H9 (cell line): Measurements from ENCODE around the gene CLCN6. TPM values are rescaled to one million over a fixed set of nuclear protein-coding genes. Genes with fewer than 3 reads are reported as not detected.
A peak's percentile ranks its signal among the peaks of the same experiment; 100 is the strongest.

ENCODE experiments used
- DNase-seq: peaks from one replicate; pipeline ENCODE4 v3.0.0-alpha.2; 2017
- H2AFZ ChIP-seq: one replicate; pipeline ENCODE4 v1.6.1; 2013; ENCODE audit warnings: mild to moderate bottlenecking, low read length, control low read depth, moderate library complexity
- H2AK5ac ChIP-seq: 2 replicates; pipeline ENCODE4 v1.6.1; 2013; ENCODE audit warnings: low read length, control low read depth, mixed read lengths; ENCODE audit not compliant: insufficient read length
- H2BK120ac ChIP-seq: one replicate; pipeline ENCODE4 v1.6.1; 2013; ENCODE audit warnings: low read depth, mild to moderate bottlenecking, low read length, control low read depth, inconsistent platforms; ENCODE audit not compliant: poor library complexity, severe bottlenecking
- H2BK12ac ChIP-seq: 2 replicates; pipeline ENCODE4 v1.6.1; 2013; ENCODE audit warnings: low read length, control low read depth, mixed read lengths, low read depth; ENCODE audit not compliant: insufficient read length
- H2BK15ac ChIP-seq: 2 replicates; pipeline ENCODE4 v1.6.1; 2013; ENCODE audit warnings: low read depth, low read length, control low read depth
- H2BK20ac ChIP-seq: one replicate; pipeline ENCODE4 v1.6.1; 2013; ENCODE audit warnings: low read depth, mild to moderate bottlenecking, low read length, control low read depth, inconsistent platforms; ENCODE audit not compliant: poor library complexity, severe bottlenecking
- H2BK5ac ChIP-seq: 2 replicates; pipeline ENCODE4 v1.6.1; 2013; ENCODE audit warnings: low read length, control low read depth, mixed read lengths; ENCODE audit not compliant: insufficient read length
- H3K14ac ChIP-seq: 2 replicates; pipeline ENCODE4 v1.6.1; 2013; ENCODE audit warnings: low read length, control low read depth; ENCODE audit not compliant: insufficient read depth
- H3K18ac ChIP-seq: 2 replicates; pipeline ENCODE4 v1.6.1; 2013; ENCODE audit warnings: low read depth, mild to moderate bottlenecking, mixed read lengths, low read length, control low read depth; ENCODE audit not compliant: insufficient read length
- H3K23ac ChIP-seq: 2 replicates; pipeline ENCODE4 v1.6.1; 2013; ENCODE audit warnings: low read length, control low read depth, mixed read lengths, low read depth; ENCODE audit not compliant: insufficient read length
- H3K23me2 ChIP-seq: 2 replicates; pipeline ENCODE4 v1.6.1; 2013; ENCODE audit warnings: low read depth, mild to moderate bottlenecking, mixed read lengths, low read length, control low read depth; ENCODE audit not compliant: insufficient read length, poor library complexity, severe bottlenecking
- H3K27ac ChIP-seq: 2 replicates; pipeline ENCODE4 v1.5.1; 2013; ENCODE audit warnings: low read length, control low read depth, mixed read lengths, low read depth; ENCODE audit not compliant: insufficient read length
- H3K27me3 ChIP-seq: 2 replicates; pipeline ENCODE4 v1.6.1; 2013; ENCODE audit warnings: low read length, control low read depth, inconsistent platforms; ENCODE audit not compliant: insufficient read depth
- H3K4ac ChIP-seq: 2 replicates; pipeline ENCODE4 v1.6.1; 2013; ENCODE audit warnings: low read depth, mild to moderate bottlenecking, control low read depth, inconsistent platforms, low read length, moderate library complexity
- H3K4me1 ChIP-seq: 2 replicates; pipeline ENCODE4 v1.6.1; 2013; ENCODE audit warnings: low read length, control low read depth, inconsistent platforms; ENCODE audit not compliant: insufficient read depth
- H3K4me2 ChIP-seq: 2 replicates; pipeline ENCODE4 v1.6.1; 2013; ENCODE audit warnings: low read length, control low read depth, mixed read lengths; ENCODE audit not compliant: insufficient read length, insufficient read depth
- H3K56ac ChIP-seq: 2 replicates; pipeline ENCODE4 v1.6.1; 2013; ENCODE audit warnings: low read depth, mild to moderate bottlenecking, mixed read lengths, low read length, control low read depth; ENCODE audit not compliant: insufficient read length
- H3K79me1 ChIP-seq: 2 replicates; pipeline ENCODE4 v1.6.1; 2013; ENCODE audit warnings: low read depth, mild to moderate bottlenecking, moderate library complexity, low read length, control low read depth, inconsistent platforms; ENCODE audit not compliant: insufficient read depth, poor library complexity, severe bottlenecking
- H3K79me2 ChIP-seq: 2 replicates; pipeline ENCODE4 v1.6.1; 2013; ENCODE audit warnings: low read length, control low read depth, inconsistent platforms; ENCODE audit not compliant: insufficient read depth
- H3K9ac ChIP-seq: 2 replicates; pipeline ENCODE4 v1.6.1; 2013; ENCODE audit warnings: low read length, control low read depth, mixed read lengths; ENCODE audit not compliant: insufficient read length; ENCODE audit errors: extremely low read depth
- H3K9me3 ChIP-seq: one replicate; pipeline ENCODE4 v1.6.1; 2013; ENCODE audit warnings: low read depth, low read length, inconsistent platforms; ENCODE audit not compliant: control insufficient read depth
- H3T11ph ChIP-seq: one replicate; pipeline ENCODE4 v1.6.1; 2013; ENCODE audit warnings: mild to moderate bottlenecking, low read length, control low read depth, inconsistent platforms
- H4K20me1 ChIP-seq: one replicate; pipeline ENCODE4 v1.6.1; 2013; ENCODE audit not compliant: control insufficient read depth, insufficient read length, insufficient read depth
- H4K5ac ChIP-seq: 2 replicates; pipeline ENCODE4 v1.6.1; 2013; ENCODE audit warnings: low read depth, mild to moderate bottlenecking, mixed read lengths, low read length, control low read depth; ENCODE audit not compliant: insufficient read length
- H4K8ac ChIP-seq: replicated peaks from 2 replicates; pipeline ENCODE4 v1.6.1; 2013; ENCODE audit warnings: low read length, control low read depth, mixed read lengths, low read depth; ENCODE audit not compliant: insufficient read length
- H4K91ac ChIP-seq: 2 replicates; pipeline ENCODE4 v1.6.1; 2013; ENCODE audit warnings: low read depth, mild to moderate bottlenecking, moderate library complexity, mixed read lengths, low read length, control low read depth; ENCODE audit not compliant: insufficient read length
- H3K27ac Mint-ChIP-seq, 3 experiments: 2 replicates in 2 of 3; 3 replicates in 1 of 3; pipeline ENCODE4 v1.8.0; 2020 to 2021; ENCODE audit warnings: mixed read lengths in 3 of 3, mild to moderate bottlenecking in 1 of 3, moderate library complexity in 1 of 3
- H3K27me3 Mint-ChIP-seq: 2 replicates; pipeline ENCODE4 v1.8.0; 2021; ENCODE audit warnings: low read depth, mild to moderate bottlenecking, moderate library complexity, mixed read lengths
- H3K36me3 Mint-ChIP-seq, 3 experiments: 2 replicates in 2 of 3; 3 replicates in 1 of 3; pipeline ENCODE4 v1.8.0; 2020 to 2021; ENCODE audit warnings: low read depth in 3 of 3, mixed read lengths in 3 of 3; ENCODE audit not compliant: insufficient read depth in 1 of 3
- H3K4me1 Mint-ChIP-seq, 2 experiments: 2 replicates each; pipeline ENCODE4 v1.8.0; 2020; ENCODE audit warnings: mixed read lengths in 2 of 2
- H3K4me3 Mint-ChIP-seq, 2 experiments: 2 replicates in 1 of 2; 3 replicates in 1 of 2; pipeline ENCODE4 v1.8.0; 2020 to 2021; ENCODE audit warnings: mild to moderate bottlenecking in 2 of 2, mixed read lengths in 2 of 2, moderate library complexity in 1 of 2
- H3K9me3 Mint-ChIP-seq, 2 experiments: 2 replicates in 1 of 2; 3 replicates in 1 of 2; pipeline ENCODE4 v1.8.0; 2020; ENCODE audit warnings: mild to moderate bottlenecking in 2 of 2, mixed read lengths in 2 of 2, moderate library complexity in 1 of 2
- WGBS: extraction: QIAGEN DNeasy Blood & Tissue Kit; methylation state at CpG from one replicate; pipeline ENCODE4 v1.1.7; 2013; ENCODE audit warnings: missing lambda C conversion rate, low lambda C conversion rate, mixed read lengths; ENCODE audit not compliant: insufficient read length; ENCODE audit errors: extremely low coverage; 5-methylcytosine and 5-hydroxymethylcytosine counted together
- total RNA-seq: library from RNA; stranded (reverse); gene quantifications from 2 replicates; pipeline ENCODE4 v1.2.1, GENCODE V29; 2021
- TF ChIP-seq, protein P1 (sequence below): fragments of 200-600 bp; sonication (generic); conservative IDR thresholded peaks from 3 replicates; pipeline ENCODE4 v1.8.0; 2021; ENCODE audit warnings: antibody characterized with exemption, mild to moderate bottlenecking

Gene CLCN6
- total RNA-seq, 1 experiment from 2014 or later = 20.5 TPM

DNA sequence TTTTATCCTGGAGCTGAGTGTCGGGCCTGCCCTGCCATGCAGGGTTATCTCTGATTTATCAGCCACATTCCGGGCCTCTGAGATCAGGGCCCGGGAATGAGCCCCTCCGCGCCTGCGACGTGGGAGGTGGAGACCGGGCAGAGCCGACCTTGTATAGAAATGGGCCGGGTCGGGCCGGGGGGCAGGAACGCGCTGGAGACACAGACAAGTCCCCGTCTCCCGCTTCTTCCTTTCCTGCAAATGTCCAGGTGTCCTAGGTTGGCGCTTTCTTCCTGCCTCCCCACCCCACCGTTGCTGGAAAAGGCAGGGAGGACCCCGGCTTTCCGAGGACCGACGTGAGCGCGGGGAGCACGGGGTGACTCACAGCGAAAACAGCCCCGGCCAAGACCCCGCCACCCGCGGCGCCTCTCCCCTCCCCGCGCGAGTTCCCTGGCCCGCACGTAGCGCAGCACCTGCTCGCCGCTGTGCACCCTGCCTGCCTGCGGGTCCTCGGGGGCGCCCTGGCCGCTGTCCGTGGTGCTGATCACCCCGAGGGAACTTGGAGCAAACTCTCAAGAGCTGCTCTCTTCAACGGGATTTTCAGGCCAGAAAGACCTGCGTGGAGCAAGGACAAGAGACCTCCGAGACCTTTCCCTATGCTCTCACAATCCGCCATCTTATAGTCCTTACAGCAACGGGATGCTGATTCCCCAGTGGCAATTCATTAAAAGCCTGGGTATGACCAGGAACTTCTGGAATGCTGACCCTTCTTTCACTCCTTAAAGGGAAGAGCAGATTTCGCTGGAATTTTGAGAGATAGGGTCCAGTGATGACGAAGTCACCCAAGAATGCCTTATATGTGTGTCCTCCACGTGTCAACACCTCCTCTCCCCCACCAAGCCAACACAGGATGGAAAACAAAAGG, 53.2 kb downstream of the CLCN6 start:
- no peak overlapping the region for H3T11ph ChIP-seq
- TF ChIP-seq, protein P1, sequence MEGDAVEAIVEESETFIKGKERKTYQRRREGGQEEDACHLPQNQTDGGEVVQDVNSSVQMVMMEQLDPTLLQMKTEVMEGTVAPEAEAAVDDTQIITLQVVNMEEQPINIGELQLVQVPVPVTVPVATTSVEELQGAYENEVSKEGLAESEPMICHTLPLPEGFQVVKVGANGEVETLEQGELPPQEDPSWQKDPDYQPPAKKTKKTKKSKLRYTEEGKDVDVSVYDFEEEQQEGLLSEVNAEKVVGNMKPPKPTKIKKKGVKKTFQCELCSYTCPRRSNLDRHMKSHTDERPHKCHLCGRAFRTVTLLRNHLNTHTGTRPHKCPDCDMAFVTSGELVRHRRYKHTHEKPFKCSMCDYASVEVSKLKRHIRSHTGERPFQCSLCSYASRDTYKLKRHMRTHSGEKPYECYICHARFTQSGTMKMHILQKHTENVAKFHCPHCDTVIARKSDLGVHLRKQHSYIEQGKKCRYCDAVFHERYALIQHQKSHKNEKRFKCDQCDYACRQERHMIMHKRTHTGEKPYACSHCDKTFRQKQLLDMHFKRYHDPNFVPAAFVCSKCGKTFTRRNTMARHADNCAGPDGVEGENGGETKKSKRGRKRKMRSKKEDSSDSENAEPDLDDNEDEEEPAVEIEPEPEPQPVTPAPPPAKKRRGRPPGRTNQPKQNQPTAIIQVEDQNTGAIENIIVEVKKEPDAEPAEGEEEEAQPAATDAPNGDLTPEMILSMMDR = peak; percentile 49
- no peak overlapping the region for H3K56ac ChIP-seq
- no peak overlapping the region for H3K4ac ChIP-seq
- no peak overlapping the region for H2BK120ac ChIP-seq
- peak overlapping the region; percentile 17 for H3K4me2 ChIP-seq
- no peak overlapping the region for H2BK5ac ChIP-seq
- no peaks in the 10 kb centered on the region for H4K20me1 ChIP-seq
- H3K23ac ChIP-seq = no peak overlapping the region
- WGBS = no CpG with 5 or more reads among the region's 53 CpGs
- H2BK12ac ChIP-seq = no peak overlapping the region
- no peaks in the 10 kb centered on the region for H3K23me2 ChIP-seq
- H3K4me1 ChIP-seq = no peaks in the 10 kb centered on the region
- no peak overlapping the region for H3K18ac ChIP-seq
- H3K14ac ChIP-seq = no peak overlapping the region; the same call in 1 of the 2 replicates
- H4K91ac ChIP-seq = no peak overlapping the region
- no peak overlapping the region for H3K27ac ChIP-seq
- H3K79me1 ChIP-seq = no peaks in the 10 kb centered on the region
- no peaks in the 10 kb centered on the region for H3K9me3 ChIP-seq
- Mint-ChIP-seq H3K27me3 (peaks cover 70% of the 10 kb centered on the region), H3K4me3 (peak overlapping the region in 1 of 2 experiments; percentile 31; a peak in 2 of 5 replicates), H3K27ac (no peak overlapping the region; a peak in 1 of 7 replicates), H3K4me1 (peaks cover 6 to 15% of the 10 kb centered on the region in 2 experiments; a peak in 3 of 4 replicates), H3K9me3 (no peaks in the 10 kb centered on the region), H3K36me3 (no peaks in the 10 kb centered on the region)
- H2AFZ ChIP-seq = no peak overlapping the region
- H2AK5ac ChIP-seq = no peak overlapping the region
- no peak overlapping the region for H4K5ac ChIP-seq
- no peaks in the 10 kb centered on the region for H3K79me2 ChIP-seq
- no peak overlapping the region for H2BK15ac ChIP-seq
- H3K9ac ChIP-seq = no peak overlapping the region
- no peak overlapping the region for H2BK20ac ChIP-seq
- no peaks in the 10 kb centered on the region; the same call in 1 of the 2 replicates for H3K27me3 ChIP-seq
- peak; percentile 85 for DNase-seq
- no peak overlapping the region for H4K8ac ChIP-seq
